B cell (primary cell): ENCODE data around the gene LHFPL4.

Experiments used
- CTCF ChIP-seq: fragments of 200-600 bp; IDR thresholded peaks from one replicate; pipeline ENCODE4 v1.8.0; 2022; ENCODE audit warnings: antibody characterized with exemption, mild to moderate bottlenecking
- EZH2 ChIP-seq: IDR thresholded peaks from 2 replicates; pipeline ENCODE4 v1.6.1; 2012; ENCODE audit warnings: borderline replicate concordance, low read depth, mild to moderate bottlenecking, moderate library complexity, low read length; ENCODE audit not compliant: insufficient read depth, poor library complexity, severe bottlenecking

GRCh38 chr3:9600597-9600996 lies 47.0 kb upstream of the LHFPL4 start:
- TF ChIP-seq CTCF (no peak), EZH2 (no peak)
